Effector CD4-positive, alpha-beta T cell (primary cell): ENCODE results near the gene HSPB7.
A peak's percentile ranks its signal among the peaks of the same experiment; 100 is the strongest.
"Not testable (repeated sequence)": the region's sequence is repeated elsewhere in the genome, so short reads cannot be mapped to it uniquely, and the experiment has no call there.

Source experiments
- DNase-seq: peaks from one replicate; pipeline ENCODE4 v3.0.0-alpha.2; 2020

HSPB7 gene

GRCh38 chr1:16005597-16005996 lies 12.2 kb downstream of the HSPB7 start:
- DNase-seq: no peak

GRCh38 chr1:16001274-16001673 lies 16.6 kb downstream of the HSPB7 start:
- not testable (repeated sequence) for DNase-seq

- no peak for DNase-seq
These were observed 18.9 kb downstream of the HSPB7 start for GRCh38 chr1:15998929-15999328.

- no peak for DNase-seq
These were observed 20.1 kb downstream of the HSPB7 start for GRCh38 chr1:15997637-15998280.

- no peak for DNase-seq
These were observed 20.7 kb downstream of the HSPB7 start for GRCh38 chr1:15997076-15997585.

GRCh38 chr1:15994590-15995351 lies 23.1 kb downstream of the HSPB7 start:
- no peak for DNase-seq

GRCh38 chr1:15994081-15994480 lies 23.8 kb downstream of the HSPB7 start:
- no peak for DNase-seq

GRCh38 chr1:15993666-15994065 lies 24.2 kb downstream of the HSPB7 start:
- DNase-seq: no peak

GRCh38 chr1:15992582-15993500 lies 25.0 kb downstream of the HSPB7 start:
- no peak for DNase-seq

- no peak for DNase-seq
These were observed 25.7 kb downstream of the HSPB7 start for GRCh38 chr1:15992187-15992553.

- DNase-seq: no peak
These were observed 26.2 kb downstream of the HSPB7 start for GRCh38 chr1:15991427-15992186.

GRCh38 chr1:15989776-15990175 lies 28.1 kb downstream of the HSPB7 start:
- no peak for DNase-seq

GRCh38 chr1:15988856-15989736 lies 28.7 kb downstream of the HSPB7 start:
- no peak for DNase-seq

GRCh38 chr1:15985611-15986297 lies 32.1 kb downstream of the HSPB7 start:
- no peak for DNase-seq

- DNase-seq: no peak
These were observed 34.6 kb downstream of the HSPB7 start for GRCh38 chr1:15983275-15983674.

- DNase-seq: no peak
These were observed 36.2 kb downstream of the HSPB7 start for GRCh38 chr1:15981679-15982078.

GRCh38 chr1:15977947-15978346 lies 39.9 kb downstream of the HSPB7 start:
- DNase-seq: not testable (repeated sequence)

GRCh38 chr1:15975805-15976680 lies 41.8 kb downstream of the HSPB7 start, which contains the start of gene ZBTB17:
ZBTB17 (minus strand) TSS chr1:15976101; CDS start chr1:15948495, 27,606 bp downstream.
- DNase-seq: peak; percentile 95

- peak; percentile 61 for DNase-seq
These were observed 42.5 kb downstream of the HSPB7 start for GRCh38 chr1:15975358-15975804.
